SU-DHL-6 (cell line): ENCODE results near the gene STK32B.

Source experiments
- H2AFZ ChIP-seq: fragments of 200-600 bp; sonication (generic); 2 replicates; pipeline ENCODE4 v1.6.1; 2014; ENCODE audit warnings: low read depth, mild to moderate bottlenecking, moderate library complexity, mixed read lengths, antibody characterized with exemption, low read length; ENCODE audit not compliant: severe bottlenecking
- H3F3A ChIP-seq: fragments of 200-600 bp; shearing (Covaris generic); 2 replicates; pipeline ENCODE4 v1.6.0; 2016; ENCODE audit warnings: antibody characterized with exemption, mild to moderate bottlenecking; ENCODE audit not compliant: insufficient read depth
- H3K27ac ChIP-seq: fragments of 200-600 bp; sonication (generic); 2 replicates; pipeline ENCODE4 v1.5.1; 2016; ENCODE audit warnings: low read depth, mild to moderate bottlenecking, low read length, moderate library complexity, mixed read lengths
- H3K27me3 ChIP-seq: fragments of 200-600 bp; sonication (generic), shearing (Covaris generic); 2 replicates; pipeline ENCODE4 v1.6.0; 2014; ENCODE audit warnings: mild to moderate bottlenecking, low read length
- H3K36me3 ChIP-seq: fragments of 200-600 bp; sonication (generic); 2 replicates; pipeline ENCODE4 v1.6.1; 2014; ENCODE audit warnings: mild to moderate bottlenecking, low read length, mixed read lengths
- H3K4me2 ChIP-seq: fragments of 300-600, 200-600 bp; shearing (Covaris generic), sonication (generic); 2 replicates; pipeline ENCODE4 v1.6.0; 2014; ENCODE audit warnings: low read length, low read depth, mild to moderate bottlenecking; ENCODE audit not compliant: poor library complexity, severe bottlenecking
- H3K4me3 ChIP-seq: fragments of 200-600 bp; sonication (generic); 2 replicates; pipeline ENCODE4 v1.5.1; 2014; ENCODE audit warnings: antibody characterized with exemption, low read length, mild to moderate bottlenecking, mixed read lengths; ENCODE audit not compliant: insufficient read depth, poor library complexity, severe bottlenecking
- H3K79me2 ChIP-seq: fragments of 200-600 bp; sonication (generic); 2 replicates; pipeline ENCODE4 v1.6.1; 2014; ENCODE audit warnings: mild to moderate bottlenecking, low read length, moderate library complexity; ENCODE audit not compliant: insufficient read depth
- H3K9ac ChIP-seq: fragments of 200-600 bp; sonication (generic); 2 replicates; pipeline ENCODE4 v1.7.0; 2014; ENCODE audit warnings: mild to moderate bottlenecking, low read length
- H3K9me2 ChIP-seq: fragments of 200-600 bp; sonication (generic); replicated peaks from 2 replicates; pipeline ENCODE4 v1.6.1; 2014; ENCODE audit warnings: low read length; ENCODE audit not compliant: insufficient read depth
- H3K9me3 ChIP-seq: fragments of 200-600 bp; sonication (generic); 2 replicates; pipeline ENCODE4 v1.6.1; 2014; ENCODE audit warnings: low read length, mixed read lengths; ENCODE audit not compliant: insufficient read depth
- H4K20me1 ChIP-seq: fragments of 200-600 bp; sonication (generic); 2 replicates; pipeline ENCODE4 v1.6.1; 2014; ENCODE audit warnings: low read depth, mild to moderate bottlenecking, antibody characterized with exemption, low read length, moderate library complexity, mixed read lengths
- CTCF ChIP-seq: fragments of 200-600 bp; sonication (generic); IDR thresholded peaks from one replicate; pipeline ENCODE4 v1.5.1; 2017; ENCODE audit warnings: antibody characterized with exemption, mild to moderate bottlenecking, low read length, moderate library complexity; ENCODE audit not compliant: insufficient read depth, poor library complexity, severe bottlenecking
- EZH2phosphoT487 ChIP-seq: fragments of 200-600 bp; sonication (generic), shearing (Covaris generic); conservative IDR thresholded peaks from 2 replicates; pipeline ENCODE4 v1.6.1; 2018; ENCODE audit warnings: mild to moderate bottlenecking, antibody characterized with exemption, low read length, moderate library complexity, mixed read lengths

STK32B gene

GRCh38 chr4:5052726-5053425, 1.6 kb downstream of the STK32B start:
- Histone ChIP-seq H3K9me3 (no peaks in the 10 kb centered on the region), H3K4me2 (no peak overlapping the region), H3K79me2 (no peaks in the 10 kb centered on the region), H2AFZ (no peak overlapping the region), H3K4me3 (no peak overlapping the region), H3K9me2 (no peaks in the 10 kb centered on the region), H3K27me3 (no peaks in the 10 kb centered on the region), H3K27ac (no peak overlapping the region), H3F3A (no peaks in the 10 kb centered on the region), H3K9ac (no peak overlapping the region), H4K20me1 (no peaks in the 10 kb centered on the region), H3K36me3 (no peaks in the 10 kb centered on the region)
- TF ChIP-seq CTCF (no peak), EZH2phosphoT487 (no peak)

GRCh38 chr4:5054532-5054931, 3.3 kb downstream of the STK32B start:
- Histone ChIP-seq H3K9me2 (no peaks in the 10 kb centered on the region), H3K27me3 (no peaks in the 10 kb centered on the region), H3K36me3 (no peaks in the 10 kb centered on the region), H3K27ac (no peak overlapping the region), H3K79me2 (no peaks in the 10 kb centered on the region), H3K9me3 (no peaks in the 10 kb centered on the region), H2AFZ (no peak overlapping the region), H3K4me3 (no peak overlapping the region), H3K4me2 (no peak overlapping the region), H3F3A (no peaks in the 10 kb centered on the region), H3K9ac (no peak overlapping the region), H4K20me1 (no peaks in the 10 kb centered on the region)
- TF ChIP-seq EZH2phosphoT487 (no peak), CTCF (no peak)

GRCh38 chr4:5055411-5055810, 4.1 kb downstream of the STK32B start:
- Histone ChIP-seq H3K4me2 (no peak overlapping the region), H3K9me2 (no peaks in the 10 kb centered on the region), H4K20me1 (no peaks in the 10 kb centered on the region), H3K4me3 (no peak overlapping the region), H3K79me2 (no peaks in the 10 kb centered on the region), H3K27me3 (no peaks in the 10 kb centered on the region), H2AFZ (no peak overlapping the region), H3K36me3 (no peaks in the 10 kb centered on the region), H3K9me3 (no peaks in the 10 kb centered on the region), H3K9ac (no peak overlapping the region), H3F3A (no peaks in the 10 kb centered on the region), H3K27ac (no peak overlapping the region)
- TF ChIP-seq CTCF, result no peak
- no peak for TF ChIP-seq EZH2phosphoT487
